DMS 273 treated with DMSO at 0.1 percent for 48 hours (cell line): ENCODE results near the gene HSF2.

Source experiments
- DNase-seq: peaks from one replicate; lab custom pipeline; 2025; lab: John Stamatoyannopoulos, UW

HSF2 gene

DNA sequence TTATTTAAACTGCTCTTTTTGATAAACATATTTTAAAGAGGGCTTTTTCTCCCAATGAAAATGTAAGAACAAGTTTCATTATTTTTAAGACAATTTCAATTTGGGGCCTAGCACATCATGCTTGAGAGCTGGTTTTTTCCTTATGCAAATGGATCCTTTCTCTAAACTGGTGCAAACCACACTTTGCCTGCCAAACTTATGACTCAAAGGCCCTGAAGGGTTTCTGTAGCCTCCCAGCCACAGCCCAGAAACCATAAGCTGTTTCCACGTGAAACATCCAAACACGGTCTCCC lies 451 bp upstream of the HSF2 start:
- DNase-seq: no peak

GRCh38 chr6:122400121-122400450 lies 634 bp downstream of the HSF2 start:
- DNase-seq: no peak

DNA sequence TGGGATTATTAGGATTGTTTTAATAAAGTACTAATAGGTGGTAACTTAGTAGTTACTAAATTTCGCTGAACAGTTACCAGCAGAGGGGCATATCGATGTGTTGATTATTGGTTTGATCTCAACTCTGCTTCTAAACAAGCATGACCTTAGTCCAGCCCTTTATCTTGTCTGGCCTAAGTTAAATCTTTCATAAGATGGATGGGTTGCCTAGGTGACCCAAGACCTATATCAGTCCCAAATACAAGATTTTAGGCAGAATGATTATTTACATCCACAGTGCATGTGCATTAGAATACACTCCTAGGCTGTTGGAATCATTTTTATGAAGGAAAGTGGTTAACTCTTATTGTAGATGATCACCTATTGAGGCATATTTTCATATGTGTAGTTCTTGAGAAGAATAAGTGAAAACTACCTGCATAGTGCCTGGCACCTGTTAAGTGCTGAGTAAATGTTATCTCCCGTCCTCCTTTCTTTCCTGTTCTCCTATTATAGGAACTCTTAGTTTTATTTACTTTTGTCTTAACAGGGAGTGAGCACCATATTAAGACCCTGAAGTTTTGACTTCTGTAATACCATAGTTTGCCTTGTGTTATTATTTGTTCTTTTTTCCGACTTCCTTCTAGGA lies 1.1 kb downstream of the HSF2 start:
- DNase-seq: no peak

GRCh38 chr6:122401104-122401503 lies 1.7 kb downstream of the HSF2 start:
- no peak for DNase-seq

- no peak for DNase-seq
Observed at GRCh38 chr6:122404444-122404843, 5.0 kb downstream of the HSF2 start.

- no peak for DNase-seq
Observed at GRCh38 chr6:122405417-122405816, 6.0 kb downstream of the HSF2 start.

GRCh38 chr6:122406187-122406586 lies 6.7 kb downstream of the HSF2 start:
- no peak for DNase-seq

DNA sequence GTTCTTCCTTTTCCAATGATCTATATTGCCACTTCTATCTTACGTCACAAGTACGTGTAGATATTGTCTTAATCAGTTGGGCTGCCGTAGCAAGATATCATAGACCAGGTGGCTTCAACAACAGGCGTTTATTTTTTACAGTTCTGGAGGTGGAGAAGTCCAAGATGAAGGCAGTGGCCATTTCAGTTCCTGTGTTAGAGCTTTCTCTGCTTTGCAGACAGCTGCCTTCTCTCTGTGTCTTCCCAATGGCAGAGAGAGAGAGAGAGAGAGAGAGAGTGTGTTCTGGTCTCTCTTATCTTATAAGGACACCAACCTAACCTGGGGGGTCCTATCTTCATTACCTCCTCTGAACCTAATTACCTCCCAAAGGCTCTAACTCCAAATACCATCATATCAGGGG lies 8.3 kb downstream of the HSF2 start:
- DNase-seq: no peak

- no peak for DNase-seq
Observed at GRCh38 chr6:122408240-122408639, 8.8 kb downstream of the HSF2 start.

DNA sequence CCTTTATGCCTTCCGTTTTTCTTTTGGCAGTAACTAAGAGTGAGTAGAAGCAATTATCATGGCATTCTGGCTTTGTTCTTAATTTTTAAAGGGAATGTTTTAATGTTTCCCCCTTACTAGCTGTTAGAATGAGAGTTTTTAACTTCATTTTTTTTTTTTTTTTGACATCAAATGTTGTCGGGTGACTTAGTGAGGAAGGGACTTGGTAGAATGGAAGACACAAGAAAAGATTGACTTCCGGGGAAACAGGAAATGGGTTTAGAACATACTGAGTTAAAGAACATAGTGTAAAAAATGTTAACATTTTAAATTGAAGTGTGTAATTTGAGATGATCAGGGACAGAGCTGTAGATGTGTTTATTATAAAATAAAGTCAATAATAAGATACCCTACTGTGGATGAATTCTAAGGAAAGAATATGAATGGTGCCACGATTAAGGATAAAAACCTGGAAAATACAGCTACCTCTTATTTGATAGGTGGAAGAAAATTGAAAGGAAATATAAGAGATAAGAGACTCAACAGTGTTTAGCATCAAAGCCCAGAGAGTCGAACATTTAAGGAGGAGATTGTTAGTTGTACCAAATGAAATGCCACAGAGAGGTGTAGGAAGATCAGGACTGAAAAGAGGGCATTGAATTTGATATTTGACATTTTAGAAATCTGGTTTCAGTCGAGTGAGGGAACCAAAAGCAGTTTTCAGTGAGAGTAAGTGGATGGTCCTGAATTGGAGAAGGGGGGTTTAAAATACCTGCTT lies 9.4 kb downstream of the HSF2 start:
- DNase-seq: no peak

GRCh38 chr6:122412001-122412400 lies 12.5 kb downstream of the HSF2 start:
- DNase-seq: no peak

DNA sequence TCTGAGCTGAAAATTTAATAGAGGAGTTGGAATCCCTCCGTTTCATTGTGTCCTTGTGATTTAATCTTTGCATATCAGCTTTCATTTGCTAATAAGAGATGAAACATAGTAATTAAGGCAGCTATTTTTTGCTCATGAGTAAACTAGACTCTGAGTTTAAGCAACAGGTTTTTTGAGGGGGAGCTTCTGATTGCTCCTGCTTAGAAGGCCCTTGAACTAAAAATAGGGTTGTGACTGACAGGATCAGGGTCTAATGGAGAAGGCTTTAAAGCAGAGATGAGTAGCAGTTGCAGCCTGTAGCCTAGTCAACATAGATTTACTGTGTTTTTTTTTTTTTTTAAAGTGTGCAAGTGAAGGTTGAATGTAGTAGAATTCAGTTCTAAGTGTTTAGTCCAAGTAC lies 17.4 kb downstream of the HSF2 start:
- DNase-seq: no peak

DNA sequence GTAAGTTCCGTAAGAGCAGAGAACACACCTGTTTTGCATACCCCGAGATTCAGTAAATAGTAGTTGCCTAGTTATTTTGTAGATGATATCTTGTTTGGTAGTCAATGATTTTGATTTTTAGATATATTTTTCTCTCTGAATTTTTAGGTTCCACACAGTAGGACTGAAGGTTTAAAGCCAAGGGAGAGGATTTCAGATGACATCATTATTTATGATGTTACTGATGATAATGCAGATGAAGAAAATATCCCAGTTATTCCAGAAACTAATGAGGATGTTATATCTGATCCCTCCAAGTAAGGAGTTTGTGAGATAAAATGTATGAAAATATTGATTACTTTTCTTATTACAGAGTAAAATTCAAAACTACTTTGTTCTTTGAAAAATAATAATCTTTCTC lies 22.6 kb downstream of the HSF2 start:
- no peak for DNase-seq

- no peak for DNase-seq
Observed at GRCh38 chr6:122422614-122423267, 23.3 kb downstream of the HSF2 start.

DNA sequence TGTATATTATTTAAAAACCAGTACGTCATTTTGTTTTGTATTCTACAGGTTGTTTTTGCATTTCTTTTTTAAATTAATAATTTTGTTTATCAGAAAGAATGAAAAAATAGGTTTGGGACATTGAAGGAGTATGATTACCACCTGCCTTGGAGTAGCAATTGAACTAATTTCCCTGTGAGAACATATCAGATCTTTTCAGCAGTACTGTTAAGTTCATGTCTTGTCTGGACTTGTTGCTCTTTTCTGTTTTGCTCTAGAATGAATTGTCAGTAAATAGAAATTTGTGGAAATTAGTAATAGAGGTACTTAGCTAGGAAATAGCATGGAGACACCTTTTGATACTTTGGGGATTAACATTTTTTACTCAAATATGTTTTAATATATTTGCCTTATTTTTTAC lies 24.3 kb downstream of the HSF2 start:
- no peak for DNase-seq

DNA sequence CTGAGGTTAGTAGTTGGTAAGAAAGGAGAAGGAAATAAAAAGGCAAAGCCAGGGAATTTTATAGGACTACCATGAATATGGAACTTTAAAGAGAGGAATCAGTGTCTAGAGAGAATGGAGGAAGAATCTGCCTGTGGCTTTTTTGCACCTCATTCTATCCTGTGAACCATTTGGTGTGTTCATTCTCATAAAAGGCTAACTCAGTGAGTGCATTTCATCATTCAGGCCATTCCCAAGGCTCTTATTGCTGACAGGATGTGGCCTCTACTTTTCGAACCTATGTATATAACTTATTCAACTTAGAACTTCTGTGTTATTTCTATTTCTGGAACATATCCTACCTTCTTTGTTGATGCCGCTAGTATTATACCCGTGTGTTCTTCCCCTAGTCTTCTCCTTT lies 27.1 kb downstream of the HSF2 start:
- DNase-seq: no peak

DNA sequence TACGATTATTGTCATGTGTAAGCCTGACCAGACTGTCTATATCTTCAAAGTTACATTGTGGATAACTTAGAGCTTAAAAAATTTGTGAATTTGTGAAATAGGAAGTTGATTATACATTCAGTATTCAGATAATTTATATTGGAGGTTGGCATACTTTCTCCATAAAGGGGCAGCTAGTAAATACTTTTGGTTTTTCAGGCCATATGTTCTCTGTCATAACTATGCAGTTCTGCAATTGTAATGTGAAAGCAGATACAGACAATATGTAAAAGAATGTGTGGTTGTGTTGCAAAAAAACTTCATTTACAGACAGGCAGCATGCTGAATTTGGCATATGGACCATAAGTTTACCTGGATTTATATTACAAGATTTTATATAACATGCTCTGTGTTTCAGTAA lies 29.3 kb downstream of the HSF2 start:
- no peak for DNase-seq

DNA sequence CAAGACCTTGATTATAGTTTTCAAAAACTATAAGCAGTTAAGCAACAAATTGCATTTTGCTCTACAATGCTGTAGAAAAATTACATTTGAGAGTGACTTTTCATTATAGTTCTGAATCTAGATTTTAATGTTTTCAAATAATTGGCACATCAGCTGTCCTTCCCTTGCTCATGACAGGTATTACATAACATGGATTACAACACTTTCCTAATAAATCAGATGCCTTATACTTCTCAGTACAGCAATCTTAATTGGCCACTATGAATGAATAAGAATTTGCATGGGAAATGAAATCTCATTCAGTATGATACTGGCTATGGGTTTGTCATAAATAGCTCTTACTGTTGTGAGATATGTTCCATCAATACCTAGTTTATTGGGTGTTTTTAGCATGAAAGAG lies 29.9 kb downstream of the HSF2 start:
- DNase-seq: no peak

DNA sequence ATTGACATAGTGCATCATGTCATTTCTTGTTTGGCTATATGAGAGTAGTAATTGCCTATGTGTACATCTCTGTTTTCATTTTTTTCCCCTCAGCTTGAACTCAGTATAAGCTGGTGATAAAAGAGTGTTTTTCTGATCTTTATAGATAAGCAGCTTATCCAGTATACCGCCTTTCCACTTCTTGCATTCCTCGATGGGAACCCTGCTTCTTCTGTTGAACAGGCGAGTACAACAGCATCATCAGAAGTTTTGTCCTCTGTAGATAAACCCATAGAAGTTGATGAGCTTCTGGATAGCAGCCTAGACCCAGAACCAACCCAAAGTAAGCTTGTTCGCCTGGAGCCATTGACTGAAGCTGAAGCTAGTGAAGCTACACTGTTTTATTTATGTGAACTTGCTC lies 32.3 kb downstream of the HSF2 start:
- DNase-seq: no peak

- no peak for DNase-seq
Observed at GRCh38 chr6:122432816-122433215, 33.4 kb downstream of the HSF2 start.

DNA sequence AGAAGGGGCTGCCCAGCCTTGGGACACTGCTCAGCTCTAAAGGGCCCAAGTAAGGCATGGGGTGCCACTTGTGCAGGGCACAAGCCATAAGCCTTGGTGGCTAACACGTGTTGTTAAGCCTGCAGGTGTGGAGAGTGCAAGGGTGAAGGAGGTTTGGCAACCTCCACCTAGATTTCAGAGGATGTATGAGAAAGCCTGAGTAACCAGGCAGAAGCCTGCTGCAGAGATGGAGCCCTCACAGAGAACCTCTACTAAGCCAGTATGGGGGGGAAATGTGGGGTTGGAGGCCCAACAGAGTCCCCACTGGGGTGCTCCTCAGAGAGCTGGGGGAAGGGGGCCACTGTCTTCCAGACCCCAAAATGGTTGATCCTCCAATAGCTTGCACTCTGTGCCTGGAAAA lies 39.5 kb downstream of the HSF2 start:
- DNase-seq: no peak

DNA sequence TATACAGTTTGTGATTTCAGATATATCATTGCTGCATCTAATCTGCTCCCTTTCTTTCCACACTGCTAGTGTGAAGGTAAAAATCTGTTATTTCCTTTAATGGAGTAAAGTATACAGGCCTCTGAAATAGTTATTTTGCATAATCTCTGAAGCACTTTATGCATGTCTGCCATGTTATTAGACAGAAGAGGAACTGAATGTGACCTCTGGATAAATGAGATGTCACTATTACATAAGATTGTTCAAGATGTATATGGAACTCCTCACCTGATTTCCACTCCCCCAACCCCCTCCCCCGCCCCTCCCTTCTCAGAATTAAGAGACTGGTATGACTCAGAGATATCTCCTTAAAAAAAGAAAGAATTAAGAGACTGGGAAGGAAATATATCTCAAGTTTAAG lies 45.8 kb downstream of the HSF2 start:
- no peak for DNase-seq

GRCh38 chr6:122449069-122449468 lies 49.6 kb downstream of the HSF2 start:
- DNase-seq: no peak

DNA sequence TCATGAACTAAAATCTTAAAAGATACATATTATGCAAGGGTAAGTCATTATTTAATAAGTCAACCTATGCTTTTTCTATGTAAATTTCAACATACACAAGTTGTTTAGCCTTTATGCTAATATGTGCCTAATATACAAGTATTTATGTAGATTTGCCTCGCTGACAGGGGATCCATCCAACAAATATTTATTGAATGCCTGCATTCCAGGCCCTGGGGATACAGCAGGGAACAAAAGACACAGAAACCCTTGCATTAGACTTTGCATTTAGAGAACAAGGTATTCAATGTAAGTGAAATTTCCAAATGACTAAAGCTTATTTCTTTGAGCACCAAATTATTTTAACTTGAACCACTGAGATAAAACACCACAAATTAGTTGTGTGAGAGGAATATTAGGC lies 53.1 kb downstream of the HSF2 start:
- no peak for DNase-seq
